Measurements from ENCODE around the gene LTBP1. TPM values are rescaled to one million over a fixed set of nuclear protein-coding genes. Genes with fewer than 3 reads are reported as not detected.

Gene LTBP1
- total RNA-seq, 1 experiment from 2014 or later = 12.5 TPM

GRCh38 chr2:33238111-33238510 lies 291.4 kb downstream of the LTBP1 start:
- TF ChIP-seq POLR2AphosphoS5 (IDR thresholded peaks at IDR 0.05; ENCODE audit: low read depth, low read length) (no peak), REST (IDR thresholded peaks at IDR 0.05; ENCODE audit: insufficient read depth in 1 of 2, low read depth in 2 of 2, low read length in 1 of 2) (no peak), CTCF (IDR thresholded peaks at IDR 0.05) (no peak), SIN3A (IDR thresholded peaks at IDR 0.05; ENCODE audit: borderline replicate concordance, insufficient read depth, low read depth, low read length) (no peak), TCF7L2 (IDR thresholded peaks at IDR 0.05; ENCODE audit: low read depth, low read length) (no peak)
- H3K9me3 ChIP-seq (ENCODE audit: control insufficient read depth, insufficient read depth, low read depth, low read length) = peaks cover 1% of the 10 kb centered on the region; the same call in 1 of the 2 replicates
- H3K36me3 ChIP-seq (ENCODE audit: control insufficient read depth, insufficient read depth, low read length) = no peaks in the 10 kb centered on the region
- no peak overlapping the region for H3K4me3 ChIP-seq (ENCODE audit: low read depth in 2 of 2, low read length in 2 of 2)
- ATAC-seq = no peak
- no peak overlapping the region for H3K27ac ChIP-seq (ENCODE audit: low read length)
- ChIA-PET POLR2A (no interaction called here), CTCF (interaction anchor here (0.5 kb wide), 1 partner anchor 173 kb away, joined by 6 read pairs; no protein-coding TSS in a partner anchor)
- DNase-seq (ENCODE audit: low read depth, low spot score) = no peak
- no peaks in the 10 kb centered on the region for H3K27me3 ChIP-seq (ENCODE audit: control insufficient read depth, insufficient read depth, low read length)
- BruUV-seq (replicated peaks) = no TSS peak
- in situ Hi-C loops (cut with HindIII; ENCODE audit: low pct_unique_long_range_greater_than_20kb, low sequenced_read_pairs) = no loop called here
- intact Hi-C loops (cut with micrococcal nuclease; ENCODE audit: unreplicated experiment) = no loop called here
- no peaks in the 10 kb centered on the region for H3K4me1 ChIP-seq (ENCODE audit: control insufficient read depth, insufficient read depth, low read length)

- intact Hi-C loops (cut with micrococcal nuclease; ENCODE audit: unreplicated experiment) = no loop called here
- CTCF ChIA-PET = no interaction called here
Measured at GRCh38 chr2:33240178-33240577, 293.4 kb downstream of the LTBP1 start.

More at GRCh38 chr2:33240178-33240577, 293.4 kb downstream of the LTBP1 start:
- in situ Hi-C loops (cut with HindIII; ENCODE audit: low pct_unique_long_range_greater_than_20kb, low sequenced_read_pairs) = no loop called here
- no peak for ATAC-seq
- no peak overlapping the region for H3K27ac ChIP-seq (ENCODE audit: low read length)
- POLR2A ChIA-PET = no interaction called here
- no peak for TF ChIP-seq TCF7L2 (IDR thresholded peaks at IDR 0.05; ENCODE audit: low read depth, low read length)
- no peak for TF ChIP-seq SIN3A (IDR thresholded peaks at IDR 0.05; ENCODE audit: borderline replicate concordance, insufficient read depth, low read depth, low read length)
- no peak for TF ChIP-seq CTCF (IDR thresholded peaks at IDR 0.05)
- TF ChIP-seq POLR2AphosphoS5 (IDR thresholded peaks at IDR 0.05; ENCODE audit: low read depth, low read length) = no peak
- TF ChIP-seq REST (IDR thresholded peaks at IDR 0.05; ENCODE audit: insufficient read depth in 1 of 2, low read depth in 2 of 2, low read length in 1 of 2) = no peak
- H3K4me3 ChIP-seq (ENCODE audit: low read depth in 2 of 2, low read length in 2 of 2) = no peak overlapping the region
- no peaks in the 10 kb centered on the region for H3K9me3 ChIP-seq (ENCODE audit: control insufficient read depth, insufficient read depth, low read depth, low read length)
- no peaks in the 10 kb centered on the region for H3K4me1 ChIP-seq (ENCODE audit: control insufficient read depth, insufficient read depth, low read length)
- no peaks in the 10 kb centered on the region for H3K27me3 ChIP-seq (ENCODE audit: control insufficient read depth, insufficient read depth, low read length)
- no peaks in the 10 kb centered on the region for H3K36me3 ChIP-seq (ENCODE audit: control insufficient read depth, insufficient read depth, low read length)
- BruUV-seq (replicated peaks) = no TSS peak
- DNase-seq (ENCODE audit: low read depth, low spot score) = no peak

Measured in Panc1 (cell line).